Measurements from ENCODE around the gene TRAK1. TPM values are rescaled to one million over a fixed set of nuclear protein-coding genes. Genes with fewer than 3 reads are reported as not detected.

TRAK1 gene
- total and polyA plus RNA-seq, 10 of the 15 experiments (the other 5 are each of a cell fraction or from before 2014, with no cell fraction given) = 6.6 to 46.2 (median 23.7) TPM

GRCh38 chr3:42174679-42175385 lies 83.7 kb downstream of the TRAK1 start:
- Histone ChIP-seq H3K4me1 (ENCODE audit: control insufficient read depth, insufficient read depth, low read length) (peaks cover 50% of the 10 kb centered on the region), H3K9ac (ENCODE audit: control insufficient read depth, insufficient read depth, low read length) (peak overlapping the region; percentile 36), H3K9me3 (replicated peaks; ENCODE audit: control insufficient read depth, insufficient read depth, low read length) (no peaks in the 10 kb centered on the region), H3K27me3 (replicated peaks in 1 of 2; ENCODE audit: control insufficient read depth in 2 of 2, insufficient read depth in 2 of 2, low read length in 1 of 2) (no peaks in the 10 kb centered on the region), H4K20me1 (ENCODE audit: control insufficient read depth, insufficient read depth) (no peaks in the 10 kb centered on the region), H3K27ac (ENCODE audit: control insufficient read depth, insufficient read depth) (peak overlapping the region; percentile 69), H3K79me2 (ENCODE audit: control insufficient read depth, insufficient read depth, low read length) (peaks cover 46% of the 10 kb centered on the region), H3K36me3 (ENCODE audit: control insufficient read depth in 2 of 2, insufficient read depth in 2 of 2, low read length in 1 of 2) (peaks cover 5 to 9% of the 10 kb centered on the region in 2 experiments), H3K4me2 (ENCODE audit: control insufficient read depth, insufficient read depth) (peak overlapping the region; percentile 76), H2AFZ (ENCODE audit: control insufficient read depth, low read depth, low read length) (no peak overlapping the region), H3K4me3 (peak overlapping the region; percentile 23; the same call in 1 of the 2 replicates)
- ChIA-PET SMC1A (ENCODE audit: uncharacterized antibody, unreplicated experiment) (interaction anchor here (0.6 to 3.8 kb wide), 5 partner anchors 10 to 269 kb away, joined by 3 to 21 read pairs (median 3); no protein-coding TSS in a partner anchor), POLR2A (no interaction called here), CTCF (interaction anchor here (0.9 to 12.4 kb wide), 3 partner anchors 18 to 55 kb away, joined by 3 to 130 read pairs (median 6); no protein-coding TSS in a partner anchor), RAD21 (ENCODE audit: unreplicated experiment) (interaction anchor here (0.9 to 2.0 kb wide), 2 partner anchors 16 to 17 kb away, joined by 3 to 14 read pairs; no protein-coding TSS in a partner anchor)
- DNase-seq (ENCODE audit: low read depth, low spot score) = no peak
- BruUV-seq (replicated peaks) = no TSS peak
- WGBS (ENCODE audit: insufficient coverage, insufficient replicate concordance, low lambda C conversion rate, missing lambda C conversion rate) = 84% methylated on average over 10 of the region's 10 CpGs
- FAIRE-seq = no peak
- intact Hi-C loops (cut with micrococcal nuclease; ENCODE audit: unreplicated experiment) (no loop called here), in situ Hi-C loops (cut with MboI) (no loop called here)
- no peak for ATAC-seq
- TF ChIP-seq YY1 (IDR thresholded peaks at IDR 0.05; ENCODE audit: low read depth, low read length) (no peak), TARDBP (IDR thresholded peaks at IDR 0.05; ENCODE audit: borderline replicate concordance) (no peak), KLF5 (IDR thresholded peaks at IDR 0.05; ENCODE audit: partially characterized antibody) (no peak), NFYB (IDR thresholded peaks at IDR 0.05; ENCODE audit: insufficient read depth, low read depth, low read length) (no peak), DPF2 (IDR thresholded peaks at IDR 0.05) (no peak), ZZZ3 (IDR thresholded peaks at IDR 0.05; ENCODE audit: control insufficient read depth, insufficient read length, low read depth) (no peak), ZNF592 (IDR thresholded peaks at IDR 0.05) (no peak), HCFC1 (IDR thresholded peaks at IDR 0.05; ENCODE audit: low read length) (no peak), KAT2A (conservative IDR thresholded peaks at IDR 0.05; ENCODE audit: control insufficient read depth, low read depth, low read length) (no peak), E2F4 (IDR thresholded peaks at IDR 0.05; ENCODE audit: low read depth, low read length) (no peak), ZBED1 (IDR thresholded peaks at IDR 0.05; ENCODE audit: borderline replicate concordance) (no peak), TAF1 (IDR thresholded peaks at IDR 0.05; ENCODE audit: borderline replicate concordance, low read depth, low read length) (no peak), PKNOX1 (IDR thresholded peaks at IDR 0.05) (no peak), RB1 (IDR thresholded peaks at IDR 0.05; ENCODE audit: borderline replicate concordance) (no peak)

All from GM12878 (cell line).